SK-N-SH (cell line): ENCODE measurements around the gene CASP5. TPM values are rescaled to one million over a fixed set of nuclear protein-coding genes. Genes with fewer than 3 reads are reported as not detected.

Experiments
- CTCF ChIA-PET: fragments of 300-600, 350-600 bp; formaldehyde crosslinking; extraction: SDS; loops from one replicate; lab custom pipeline; 2021; lab: Yijun Ruan, JAX
- POLR2A ChIA-PET: fragments of 350-600 bp; sonication (Branson Sonifier 250); formaldehyde crosslinking; extraction: SDS; loops from one replicate; lab custom pipeline; 2020; ENCODE audit warnings: antibody characterized with exemption, inconsistent platforms; lab: Yijun Ruan, JAX
- DNase-seq: peaks from one replicate; pipeline ENCODE4 v3.0.0; 2012
- H2AFZ ChIP-seq: fragments of 200-600 bp; sonication (generic); 2 replicates; pipeline ENCODE4 v1.8.1; 2016; ENCODE audit warnings: antibody characterized with exemption, mild to moderate bottlenecking, low read depth
- H3F3A ChIP-seq: fragments of 200-600 bp; sonication (generic); replicated peaks from 2 replicates; pipeline ENCODE3; 2016; ENCODE audit warnings: antibody characterized with exemption, mild to moderate bottlenecking; ENCODE audit not compliant: insufficient read depth
- H3K27ac ChIP-seq, 2 experiments: fragments of 200-500 bp in 1 of 2; fragments of 200-600 bp in 1 of 2; sonication (Bioruptor generic) in 1 of 2; sonication (generic), shearing (Covaris generic) in 1 of 2; 2 replicates each; pipeline versions ENCODE4 v1.5.1 to v1.6.1; 2014 to 2016; ENCODE audit warnings: low read depth in 2 of 2, inconsistent platforms in 1 of 2, low read length in 1 of 2, mild to moderate bottlenecking in 1 of 2, mixed read lengths in 1 of 2
- H3K27me3 ChIP-seq: fragments of 200-600 bp; sonication (generic), shearing (Covaris generic); 2 replicates; pipeline ENCODE4 v1.6.1; 2016; ENCODE audit warnings: mixed run types; ENCODE audit not compliant: insufficient read depth
- H3K36me3 ChIP-seq, 2 experiments: fragments of 200-500 bp in 1 of 2; fragments of 200-600 bp in 1 of 2; sonication (Bioruptor generic) in 1 of 2; sonication (generic) in 1 of 2; replicated peaks in 1 of 2; 2 replicates each; pipeline versions ENCODE3 to v1.5.1; 2014 to 2016; ENCODE audit warnings: low read length in 1 of 2, mild to moderate bottlenecking in 1 of 2; ENCODE audit not compliant: insufficient read depth in 2 of 2, control insufficient read depth in 1 of 2
- H3K4me1 ChIP-seq, 2 experiments: fragments of 200-500 bp in 1 of 2; fragments of 200-600 bp in 1 of 2; sonication (Bioruptor generic) in 1 of 2; sonication (generic), shearing (Covaris generic) in 1 of 2; 2 replicates each; pipeline versions ENCODE4 v1.5.1 to v1.6.1; 2014 to 2016; ENCODE audit warnings: low read depth in 1 of 2, low read length in 1 of 2, mixed run types in 1 of 2; ENCODE audit not compliant: insufficient read depth in 2 of 2, control insufficient read depth in 1 of 2
- H3K4me2 ChIP-seq: fragments of 200-600 bp; sonication (generic), shearing (Covaris generic); 2 replicates; pipeline ENCODE4 v1.6.1; 2017; ENCODE audit warnings: mixed run types
- H3K4me3 ChIP-seq, 2 experiments: fragments of 200-500 bp in 1 of 2; fragments of 200-600 bp in 1 of 2; sonication (Bioruptor generic) in 1 of 2; sonication (generic), shearing (Covaris generic) in 1 of 2; 2 replicates each; pipeline versions ENCODE4 v1.5.1 to v1.8.1; 2014 to 2016; ENCODE audit warnings: low read depth in 2 of 2, inconsistent platforms in 1 of 2, low read length in 1 of 2, mild to moderate bottlenecking in 1 of 2, mixed read lengths in 1 of 2, moderate library complexity in 1 of 2
- H3K79me2 ChIP-seq: fragments of 200-600 bp; sonication (generic); 2 replicates; pipeline ENCODE4 v1.8.1; 2017; ENCODE audit warnings: mild to moderate bottlenecking; ENCODE audit not compliant: insufficient read depth
- H3K9ac ChIP-seq: fragments of 200-600 bp; sonication (generic); 2 replicates; pipeline ENCODE4 v1.6.1; 2017; ENCODE audit warnings: mixed run types
- H3K9me2 ChIP-seq: fragments of 200-600 bp; sonication (generic); 2 replicates; pipeline ENCODE4 v1.6.1; 2017; ENCODE audit warnings: mixed run types
- H3K9me3 ChIP-seq: fragments of 200-600 bp; sonication (generic); 2 replicates; pipeline ENCODE4 v1.6.1; 2017; ENCODE audit warnings: mixed run types, mild to moderate bottlenecking, moderate library complexity
- H4K20me1 ChIP-seq: fragments of 200-600 bp; sonication (generic); 2 replicates; pipeline ENCODE4 v1.6.1; 2017; ENCODE audit warnings: mild to moderate bottlenecking, mixed run types; ENCODE audit not compliant: insufficient read depth
- GATA2 ChIP-seq: sonication (generic); formaldehyde crosslinking; IDR thresholded peaks from 2 replicates; pipeline ENCODE4 v1.5.0; 2020; ENCODE audit warnings: mild to moderate bottlenecking, missing genetic modification reagents
- MEF2A ChIP-seq: IDR thresholded peaks from 2 replicates; pipeline ENCODE4 v1.4.0; 2012; ENCODE audit warnings: low read depth, borderline replicate concordance
- NFIC ChIP-seq: IDR thresholded peaks from 2 replicates; pipeline ENCODE4 v1.4.0; 2012; ENCODE audit warnings: borderline replicate concordance
- RAD21 ChIP-seq: IDR thresholded peaks from 2 replicates; pipeline ENCODE4 v1.6.1; 2012; ENCODE audit warnings: mild to moderate bottlenecking, low read length
- RFX5 ChIP-seq: IDR thresholded peaks from 2 replicates; pipeline ENCODE4 v1.6.1; 2012; ENCODE audit warnings: mild to moderate bottlenecking, improper control_type of control experiment, low read length
- SIN3A ChIP-seq: IDR thresholded peaks from 2 replicates; pipeline ENCODE4 v1.6.1; 2012; ENCODE audit warnings: low read depth, mild to moderate bottlenecking, low read length, moderate library complexity, borderline replicate concordance
- SMC3 ChIP-seq: IDR thresholded peaks from 2 replicates; pipeline ENCODE4 v1.6.1; 2012; ENCODE audit warnings: low read depth, low read length, improper control_type of control experiment
- TCF12 ChIP-seq: IDR thresholded peaks from 2 replicates; pipeline ENCODE4 v1.4.0; 2012
- TEAD4 ChIP-seq: IDR thresholded peaks from 2 replicates; pipeline ENCODE4 v1.4.0; 2012; ENCODE audit warnings: mild to moderate bottlenecking, borderline replicate concordance; ENCODE audit not compliant: insufficient read depth
- YY1 ChIP-seq: IDR thresholded peaks from 2 replicates; pipeline ENCODE4 v1.4.0; 2012; ENCODE audit warnings: low read depth, mild to moderate bottlenecking
- WGBS: methylation state at CpG from one replicate; pipeline ENCODE4 v1.1.6; 2017; ENCODE audit warnings: low lambda C conversion rate; 5-methylcytosine and 5-hydroxymethylcytosine counted together
- polyA plus RNA-seq, 3 experiments: library from polyadenylated mRNA; depleted of rRNA; stranded (reverse); fragments of >200 nt; gene quantifications; 2 replicates each; pipeline ENCODE4 v1.2.3, GENCODE V29; 2012
- TF ChIP-seq, protein P1 (sequence below): fragments of 200-600 bp; sonication (generic); IDR thresholded peaks from 2 replicates; pipeline ENCODE4 v1.6.1; 2017; ENCODE audit warnings: antibody characterized with exemption, mild to moderate bottlenecking, moderate library complexity
- TF ChIP-seq, protein P2 (sequence below): IDR thresholded peaks from 2 replicates; pipeline ENCODE4; 2012
- TF ChIP-seq, protein P3 (sequence below): fragments of 150-350 bp; IDR thresholded peaks from 2 replicates; pipeline ENCODE4 v1.6.1; 2016; ENCODE audit warnings: mild to moderate bottlenecking, low read depth, low read length
- TF ChIP-seq, protein P4 (sequence below): IDR thresholded peaks from 2 replicates; pipeline ENCODE4 v1.4.0; 2012; ENCODE audit warnings: low read depth

CASP5 gene
- polyA plus RNA-seq, 1 of the 3 experiments (the other 2 are of a cell fraction) = not detected

DNA sequence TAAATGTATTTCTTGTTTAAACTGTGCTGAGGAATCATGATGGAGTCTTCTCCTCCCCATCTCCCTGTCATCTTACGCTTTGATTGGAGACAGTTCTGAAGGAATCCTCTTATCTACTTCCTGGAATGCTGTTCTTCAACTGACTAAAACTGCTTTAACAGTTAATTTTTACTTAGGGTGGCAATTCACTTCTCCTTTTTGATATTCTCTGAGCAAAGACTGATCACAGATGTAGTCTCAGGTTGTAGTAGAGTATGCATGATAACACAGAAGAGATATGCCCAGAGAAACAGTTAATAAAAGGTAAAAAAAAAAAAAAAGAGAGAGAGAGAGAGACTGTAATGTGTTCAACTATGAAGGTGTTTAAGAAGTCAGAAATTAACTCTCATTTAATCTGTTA, 1.4 kb upstream of the CASP5 start:
- Histone ChIP-seq H3K9me2 (no peaks in the 10 kb centered on the region), H3K27ac (no peak overlapping the region), H3F3A (no peaks in the 10 kb centered on the region), H3K79me2 (no peaks in the 10 kb centered on the region), H2AFZ (no peak overlapping the region), H3K36me3 (no peaks in the 10 kb centered on the region), H3K27me3 (no peaks in the 10 kb centered on the region), H3K9ac (no peak overlapping the region)
- WGBS = 0% methylated on average over 1 of the region's 1 CpG
- POLR2A ChIA-PET = no interaction called here
- CTCF ChIA-PET = no interaction called here
- TF ChIP-seq YY1 (no peak), NFIC (no peak), TEAD4 (no peak), TCF12 (no peak)
- TF ChIP-seq, protein P1, sequence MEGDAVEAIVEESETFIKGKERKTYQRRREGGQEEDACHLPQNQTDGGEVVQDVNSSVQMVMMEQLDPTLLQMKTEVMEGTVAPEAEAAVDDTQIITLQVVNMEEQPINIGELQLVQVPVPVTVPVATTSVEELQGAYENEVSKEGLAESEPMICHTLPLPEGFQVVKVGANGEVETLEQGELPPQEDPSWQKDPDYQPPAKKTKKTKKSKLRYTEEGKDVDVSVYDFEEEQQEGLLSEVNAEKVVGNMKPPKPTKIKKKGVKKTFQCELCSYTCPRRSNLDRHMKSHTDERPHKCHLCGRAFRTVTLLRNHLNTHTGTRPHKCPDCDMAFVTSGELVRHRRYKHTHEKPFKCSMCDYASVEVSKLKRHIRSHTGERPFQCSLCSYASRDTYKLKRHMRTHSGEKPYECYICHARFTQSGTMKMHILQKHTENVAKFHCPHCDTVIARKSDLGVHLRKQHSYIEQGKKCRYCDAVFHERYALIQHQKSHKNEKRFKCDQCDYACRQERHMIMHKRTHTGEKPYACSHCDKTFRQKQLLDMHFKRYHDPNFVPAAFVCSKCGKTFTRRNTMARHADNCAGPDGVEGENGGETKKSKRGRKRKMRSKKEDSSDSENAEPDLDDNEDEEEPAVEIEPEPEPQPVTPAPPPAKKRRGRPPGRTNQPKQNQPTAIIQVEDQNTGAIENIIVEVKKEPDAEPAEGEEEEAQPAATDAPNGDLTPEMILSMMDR = no peak
- TF ChIP-seq, protein P2, sequence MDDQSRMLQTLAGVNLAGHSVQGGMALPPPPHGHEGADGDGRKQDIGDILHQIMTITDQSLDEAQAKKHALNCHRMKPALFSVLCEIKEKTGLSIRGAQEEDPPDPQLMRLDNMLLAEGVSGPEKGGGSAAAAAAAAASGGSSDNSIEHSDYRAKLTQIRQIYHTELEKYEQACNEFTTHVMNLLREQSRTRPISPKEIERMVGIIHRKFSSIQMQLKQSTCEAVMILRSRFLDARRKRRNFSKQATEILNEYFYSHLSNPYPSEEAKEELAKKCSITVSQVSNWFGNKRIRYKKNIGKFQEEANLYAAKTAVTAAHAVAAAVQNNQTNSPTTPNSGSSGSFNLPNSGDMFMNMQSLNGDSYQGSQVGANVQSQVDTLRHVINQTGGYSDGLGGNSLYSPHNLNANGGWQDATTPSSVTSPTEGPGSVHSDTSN = no peak
- TF ChIP-seq, protein P3, sequence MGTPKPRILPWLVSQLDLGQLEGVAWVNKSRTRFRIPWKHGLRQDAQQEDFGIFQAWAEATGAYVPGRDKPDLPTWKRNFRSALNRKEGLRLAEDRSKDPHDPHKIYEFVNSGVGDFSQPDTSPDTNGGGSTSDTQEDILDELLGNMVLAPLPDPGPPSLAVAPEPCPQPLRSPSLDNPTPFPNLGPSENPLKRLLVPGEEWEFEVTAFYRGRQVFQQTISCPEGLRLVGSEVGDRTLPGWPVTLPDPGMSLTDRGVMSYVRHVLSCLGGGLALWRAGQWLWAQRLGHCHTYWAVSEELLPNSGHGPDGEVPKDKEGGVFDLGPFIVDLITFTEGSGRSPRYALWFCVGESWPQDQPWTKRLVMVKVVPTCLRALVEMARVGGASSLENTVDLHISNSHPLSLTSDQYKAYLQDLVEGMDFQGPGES = no peak
- TF ChIP-seq, all 33 proteins: peak for 0
- H4K20me1 ChIP-seq = no peaks in the 10 kb centered on the region
- no peak for DNase-seq
- no peak overlapping the region for H3K4me3 ChIP-seq
- H3K9me3 ChIP-seq = no peaks in the 10 kb centered on the region
- no peaks in the 10 kb centered on the region for H3K4me1 ChIP-seq
- H3K4me2 ChIP-seq = no peak overlapping the region

DNA sequence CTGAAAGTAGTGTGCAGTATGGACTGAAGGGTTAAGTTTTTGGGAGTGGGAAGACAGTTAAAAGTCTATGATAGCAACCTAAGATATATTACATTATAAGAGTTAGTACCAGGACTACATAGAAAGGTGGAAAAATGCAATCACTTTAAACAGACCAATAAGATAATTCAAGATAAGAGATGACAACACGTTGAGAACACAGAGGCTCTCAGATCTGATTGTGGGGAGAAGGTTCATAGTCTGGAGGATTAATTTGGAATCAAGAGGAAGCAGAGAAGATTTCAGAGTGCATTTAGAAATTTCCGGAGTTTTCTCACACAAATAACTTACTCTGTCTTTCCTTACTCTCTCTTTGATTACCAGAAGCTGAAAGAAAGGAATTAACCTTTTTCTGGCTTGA, 441 bp downstream of the CASP5 start:
- Histone ChIP-seq H3F3A (no peaks in the 10 kb centered on the region), H3K27ac (no peak overlapping the region), H3K9me2 (no peaks in the 10 kb centered on the region), H3K27me3 (no peaks in the 10 kb centered on the region), H3K4me3 (no peak overlapping the region), H4K20me1 (no peaks in the 10 kb centered on the region), H2AFZ (no peak overlapping the region), H3K36me3 (no peaks in the 10 kb centered on the region), H3K9ac (no peak overlapping the region), H3K79me2 (no peaks in the 10 kb centered on the region), H3K4me1 (no peaks in the 10 kb centered on the region), H3K4me2 (no peak overlapping the region), H3K9me3 (no peaks in the 10 kb centered on the region)
- DNase-seq = no peak
- ChIA-PET POLR2A (no interaction called here), CTCF (interaction anchor here (0.6 kb wide), 1 partner anchor 569 kb away, joined by 3 read pairs; no protein-coding TSS in a partner anchor)
- 9% methylated on average over 2 of the region's 2 CpGs for WGBS
- TF ChIP-seq SIN3A (no peak), RAD21 (no peak), SMC3 (no peak), GATA2 (CRISPR knock-in tag) (no peak), YY1 (no peak), RFX5 (no peak), MEF2A (no peak)
- TF ChIP-seq, protein P4, sequence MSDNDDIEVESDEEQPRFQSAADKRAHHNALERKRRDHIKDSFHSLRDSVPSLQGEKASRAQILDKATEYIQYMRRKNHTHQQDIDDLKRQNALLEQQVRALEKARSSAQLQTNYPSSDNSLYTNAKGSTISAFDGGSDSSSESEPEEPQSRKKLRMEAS = no peak
- TF ChIP-seq, protein P3 = no peak
- TF ChIP-seq, protein P1 = no peak
